CD14-positive monocyte (primary cell): ENCODE measurements around the gene MORN1. TPM values are rescaled to one million over a fixed set of nuclear protein-coding genes. Genes with fewer than 3 reads are reported as not detected.

Experiments used
- DNase-seq, 3 donors: peaks; one replicate each; pipeline ENCODE4 v3.0.0-alpha.2; 2011 to 2022
- H2AFZ ChIP-seq: 2 replicates; pipeline ENCODE4 v1.6.0; 2012; ENCODE audit warnings: mild to moderate bottlenecking, low read depth, low read length, inconsistent platforms; ENCODE audit not compliant: insufficient read depth, poor library complexity, severe bottlenecking
- H3K27ac ChIP-seq, 2 donors: 1 replicate in 1 of 2; 2 replicates in 1 of 2; pipeline ENCODE4 v1.5.1; 2012 to 2013; ENCODE audit warnings: low read length in 2 of 2, control low read depth in 1 of 2, inconsistent platforms in 1 of 2, low read depth in 1 of 2, mild to moderate bottlenecking in 1 of 2
- H3K27me3 ChIP-seq, 2 donors: one replicate each; pipeline versions ENCODE4 v1.6.0 to v1.6.1; 2011 to 2013; ENCODE audit warnings: low read length in 2 of 2; ENCODE audit not compliant: control insufficient read depth in 2 of 2, insufficient read depth in 2 of 2
- H3K36me3 ChIP-seq, 2 donors: replicated peaks in 1 of 2; 1 replicate in 1 of 2; 2 replicates in 1 of 2; pipeline versions ENCODE4 v1.5.1 to v1.6.1; 2012 to 2013; ENCODE audit warnings: low read length in 2 of 2, control low read depth in 1 of 2, inconsistent platforms in 1 of 2, mild to moderate bottlenecking in 1 of 2; ENCODE audit not compliant: insufficient read depth in 2 of 2, control insufficient read depth in 1 of 2
- H3K4me1 ChIP-seq, 2 donors: 1 replicate in 1 of 2; 2 replicates in 1 of 2; pipeline versions ENCODE4 v1.5.1 to v1.6.1; 2012 to 2013; ENCODE audit warnings: low read length in 2 of 2, control low read depth in 1 of 2, inconsistent platforms in 1 of 2, mild to moderate bottlenecking in 1 of 2, moderate library complexity in 1 of 2; ENCODE audit not compliant: insufficient read depth in 2 of 2, control insufficient read depth in 1 of 2
- H3K4me2 ChIP-seq: replicated peaks from 2 replicates; pipeline ENCODE3; 2012; ENCODE audit warnings: low read length, moderate library complexity, mild to moderate bottlenecking; ENCODE audit not compliant: poor library complexity, severe bottlenecking; ENCODE audit errors: extremely low read depth
- H3K4me3 ChIP-seq, 3 experiments: fragments of 200-600 bp in 1 of 3; sonication (generic) in 1 of 3; replicated peaks in 1 of 3; 1 replicate in 2 of 3; 2 replicates in 1 of 3; pipeline ENCODE4 v1.5.1; 2011 to 2013; ENCODE audit warnings: low read length in 3 of 3, mild to moderate bottlenecking in 3 of 3, control low read depth in 2 of 3, low read depth in 2 of 3, inconsistent platforms in 1 of 3, moderate library complexity in 1 of 3
- H3K79me2 ChIP-seq: 2 replicates; pipeline ENCODE4 v1.6.0; 2012; ENCODE audit warnings: mild to moderate bottlenecking, control low read depth, inconsistent platforms, low read length, moderate library complexity; ENCODE audit not compliant: insufficient read depth
- H3K9ac ChIP-seq: 2 replicates; pipeline ENCODE4 v1.6.0; 2017; ENCODE audit warnings: low read length, mild to moderate bottlenecking; ENCODE audit not compliant: insufficient read depth, poor library complexity, severe bottlenecking
- H3K9me3 ChIP-seq, 2 donors: replicated peaks in 1 of 2; 1 replicate in 1 of 2; 2 replicates in 1 of 2; pipeline versions ENCODE4 v1.5.1 to v1.6.1; 2012 to 2013; ENCODE audit warnings: low read length in 2 of 2, control low read depth in 1 of 2; ENCODE audit not compliant: control insufficient read depth in 1 of 2, insufficient read depth in 1 of 2
- H4K20me1 ChIP-seq: 2 replicates; pipeline ENCODE4 v1.6.0; 2012; ENCODE audit warnings: mild to moderate bottlenecking, low read length, control low read depth, moderate library complexity; ENCODE audit not compliant: insufficient read depth
- H3K27ac Mint-ChIP-seq, 7 donors: one replicate each; pipeline ENCODE4 v1.8.0; 2020; ENCODE audit warnings: mild to moderate bottlenecking in 7 of 7, mixed read lengths in 7 of 7, moderate library complexity in 6 of 7, inconsistent platforms in 2 of 7
- H3K27me3 Mint-ChIP-seq, 3 donors: one replicate each; pipeline ENCODE4 v1.8.0; 2021 to 2022; ENCODE audit warnings: low read depth in 3 of 3, mild to moderate bottlenecking in 3 of 3, mixed read lengths in 3 of 3, moderate library complexity in 3 of 3, inconsistent platforms in 1 of 3
- H3K36me3 Mint-ChIP-seq, 2 donors: one replicate each; pipeline ENCODE4 v1.8.0; 2020; ENCODE audit warnings: mixed read lengths in 2 of 2, inconsistent platforms in 1 of 2, mild to moderate bottlenecking in 1 of 2
- H3K4me1 Mint-ChIP-seq: one replicate; pipeline ENCODE4 v1.8.0; 2020; ENCODE audit warnings: mild to moderate bottlenecking, mixed read lengths
- H3K4me3 Mint-ChIP-seq, 2 donors: one replicate each; pipeline ENCODE4 v1.8.0; 2020; ENCODE audit warnings: mild to moderate bottlenecking in 2 of 2, mixed read lengths in 2 of 2, moderate library complexity in 1 of 2
- H3K9me3 Mint-ChIP-seq, 7 donors: one replicate each; pipeline ENCODE4 v1.8.0; 2020 to 2022; ENCODE audit warnings: mixed read lengths in 7 of 7, mild to moderate bottlenecking in 6 of 7, moderate library complexity in 6 of 7, inconsistent platforms in 2 of 7
- CTCF ChIP-seq: fragments of 200-600 bp; IDR thresholded peaks from one replicate; pipeline ENCODE4 v1.8.0; 2022; ENCODE audit warnings: antibody characterized with exemption, mild to moderate bottlenecking
- WGBS: methylation state at CpG from one replicate; pipeline ENCODE4 v1.1.5; 2013; ENCODE audit warnings: missing lambda C conversion rate; ENCODE audit not compliant: insufficient coverage; 5-methylcytosine and 5-hydroxymethylcytosine counted together
- intact Hi-C, 2 donors: fragments of 100-400 bp; cut with micrococcal nuclease; formaldehyde crosslinking; loops; one replicate each; pipeline versions ENCODE4 v1.15.0 to v1.15.1; 2023
- polyA plus RNA-seq, 3 donors: library from polyadenylated mRNA; depleted of rRNA in 1 of 3; unstranded in 2 of 3; stranded (reverse) in 1 of 3; fragments of 300-500 nt in 2 of 3; fragments of >200 nt in 1 of 3; fragmentation: Illumina TruSeq in 2 of 3; gene quantifications; 1 replicate in 2 of 3; 2 replicates in 1 of 3; pipeline ENCODE4 v1.2.3, GENCODE V29; 2012 to 2021

MORN1 gene
- polyA plus RNA-seq, 3 donors = 1.5 to 3.0 (median 1.7) TPM

GRCh38 chr1:2436876-2437275 is 45.5 kb upstream of the MORN1 start:
- H3K4me3 Mint-ChIP-seq = no peak overlapping the region

GRCh38 chr1:2435746-2436355 is 44.5 kb upstream of the MORN1 start:
- peaks cover 0 to 2% (median 0%) of the 10 kb centered on the region in 7 donors for H3K9me3 Mint-ChIP-seq
- H3K4me3 Mint-ChIP-seq = no peak overlapping the region
- peaks cover 2 to 16% (median 7%) of the 10 kb centered on the region in 3 donors for H3K27me3 Mint-ChIP-seq
- no peaks in the 10 kb centered on the region for H3K4me1 ChIP-seq
- no peak overlapping the region for H3K27ac ChIP-seq
- 88% methylated on average over 2 of the region's 2 CpGs for WGBS
- H3K4me2 ChIP-seq = no peak overlapping the region
- no peaks in the 10 kb centered on the region for H3K9me3 ChIP-seq
- DNase-seq = no peak
- no peaks in the 10 kb centered on the region for H3K27me3 ChIP-seq
- H3K9ac ChIP-seq = no peak overlapping the region
- TF ChIP-seq CTCF = no peak
- no peaks in the 10 kb centered on the region for H3K4me1 Mint-ChIP-seq
- no peaks in the 10 kb centered on the region for H3K36me3 ChIP-seq
- no peak overlapping the region for H3K27ac Mint-ChIP-seq
- H2AFZ ChIP-seq = no peak overlapping the region
- no peaks in the 10 kb centered on the region for H3K36me3 Mint-ChIP-seq
- no peak overlapping the region for H3K4me3 ChIP-seq
- H4K20me1 ChIP-seq = no peaks in the 10 kb centered on the region
- no peaks in the 10 kb centered on the region for H3K79me2 ChIP-seq
- intact Hi-C loops = no loop called here

More at GRCh38 chr1:2436876-2437275, 45.5 kb upstream of the MORN1 start:
- Histone ChIP-seq H3K27ac (no peak overlapping the region), H4K20me1 (no peaks in the 10 kb centered on the region), H3K9ac (no peak overlapping the region), H3K36me3 (no peaks in the 10 kb centered on the region), H3K79me2 (no peaks in the 10 kb centered on the region), H3K4me1 (no peaks in the 10 kb centered on the region), H2AFZ (no peak overlapping the region), H3K4me3 (no peak overlapping the region), H3K4me2 (no peak overlapping the region), H3K27me3 (no peaks in the 10 kb centered on the region), H3K9me3 (no peaks in the 10 kb centered on the region)
- peaks cover 7 to 18% (median 7%) of the 10 kb centered on the region in 3 donors for H3K27me3 Mint-ChIP-seq
- no peak for TF ChIP-seq CTCF
- 94% methylated on average over 3 of the region's 7 CpGs for WGBS
- H3K9me3 Mint-ChIP-seq = peaks cover 0 to 3% (median 0%) of the 10 kb centered on the region in 7 donors
- DNase-seq = no peak
- H3K27ac Mint-ChIP-seq = no peak overlapping the region
- intact Hi-C loops = no loop called here
- no peaks in the 10 kb centered on the region for H3K4me1 Mint-ChIP-seq
- H3K36me3 Mint-ChIP-seq = no peaks in the 10 kb centered on the region
